MM.1S (cell line): ENCODE results near the gene SDHAF1.

ENCODE experiments used
- DNase-seq: peaks from one replicate; pipeline ENCODE4 v3.0.0-alpha.2; 2015
- H2AFZ ChIP-seq: fragments of 300-600 bp; sonication (generic); 2 replicates; pipeline ENCODE4 v1.6.0; 2016; ENCODE audit warnings: antibody characterized with exemption, low read length
- H3F3A ChIP-seq: fragments of 300-600 bp; sonication (generic); 2 replicates; pipeline ENCODE4 v1.6.1; 2016; ENCODE audit warnings: mild to moderate bottlenecking, antibody characterized with exemption, low read length, moderate library complexity, mixed read lengths; ENCODE audit not compliant: insufficient read depth
- H3K27ac ChIP-seq: fragments of 300-600 bp; sonication (generic); 2 replicates; pipeline ENCODE4 v1.5.1; 2016; ENCODE audit warnings: mild to moderate bottlenecking, low read length
- H3K27me3 ChIP-seq: fragments of 300-600 bp; sonication (generic); replicated peaks from 2 replicates; pipeline ENCODE4 v1.6.0; 2016; ENCODE audit warnings: low read length; ENCODE audit not compliant: insufficient read depth
- H3K36me3 ChIP-seq: fragments of 300-600 bp; sonication (generic); replicated peaks from 2 replicates; pipeline ENCODE4 v1.6.1; 2016; ENCODE audit warnings: mild to moderate bottlenecking, low read length, mixed read lengths; ENCODE audit not compliant: insufficient read depth
- H3K4me1 ChIP-seq: fragments of 300-600 bp; sonication (generic); 2 replicates; pipeline ENCODE4 v1.6.1; 2016; ENCODE audit warnings: low read length, mixed read lengths
- H3K4me2 ChIP-seq: fragments of 300-600 bp; sonication (generic); 2 replicates; pipeline ENCODE4 v1.6.0; 2016; ENCODE audit warnings: low read depth, low read length
- H3K4me3 ChIP-seq: fragments of 300-600 bp; sonication (generic); 2 replicates; pipeline ENCODE4 v1.5.1; 2016; ENCODE audit warnings: low read length, mixed read lengths
- H3K79me2 ChIP-seq: fragments of 300-600 bp; sonication (generic); 2 replicates; pipeline ENCODE4 v1.6.1; 2016; ENCODE audit warnings: mixed run types, low read length, mixed read lengths
- H3K9ac ChIP-seq: fragments of 300-600 bp; sonication (generic); 2 replicates; pipeline ENCODE4 v1.6.1; 2016; ENCODE audit warnings: low read length, mixed read lengths
- H3K9me2 ChIP-seq: fragments of 300-600 bp; sonication (generic); replicated peaks from 2 replicates; pipeline ENCODE4 v1.6.1; 2016; ENCODE audit warnings: mild to moderate bottlenecking, low read length, mixed read lengths; ENCODE audit not compliant: insufficient read depth
- H3K9me3 ChIP-seq: fragments of 300-600 bp; sonication (generic); replicated peaks from 2 replicates; pipeline ENCODE4 v1.6.1; 2016; ENCODE audit warnings: mild to moderate bottlenecking, low read length, mixed read lengths; ENCODE audit not compliant: insufficient read depth
- H4K20me1 ChIP-seq: fragments of 300-600 bp; sonication (generic); 2 replicates; pipeline ENCODE4 v1.6.1; 2016; ENCODE audit warnings: mild to moderate bottlenecking, low read length, moderate library complexity, mixed read lengths; ENCODE audit not compliant: insufficient read depth
- CTCF ChIP-seq: fragments of 300-600 bp; sonication (generic); IDR thresholded peaks from 2 replicates; pipeline ENCODE4 v1.5.1; 2016; ENCODE audit warnings: antibody characterized with exemption, low read length, mixed read lengths
- EZH2 ChIP-seq: fragments of 300-600 bp; sonication (generic); optimal IDR thresholded peaks from 2 replicates; pipeline ENCODE3; 2017; ENCODE audit warnings: low read depth, mild to moderate bottlenecking, antibody characterized with exemption, low read length, mixed read lengths
- EZH2phosphoT487 ChIP-seq: fragments of 300-600 bp; sonication (generic); IDR thresholded peaks from 2 replicates; pipeline ENCODE4 v1.6.1; 2018; ENCODE audit warnings: antibody characterized with exemption, low read length

The SDHAF1 gene

DNA sequence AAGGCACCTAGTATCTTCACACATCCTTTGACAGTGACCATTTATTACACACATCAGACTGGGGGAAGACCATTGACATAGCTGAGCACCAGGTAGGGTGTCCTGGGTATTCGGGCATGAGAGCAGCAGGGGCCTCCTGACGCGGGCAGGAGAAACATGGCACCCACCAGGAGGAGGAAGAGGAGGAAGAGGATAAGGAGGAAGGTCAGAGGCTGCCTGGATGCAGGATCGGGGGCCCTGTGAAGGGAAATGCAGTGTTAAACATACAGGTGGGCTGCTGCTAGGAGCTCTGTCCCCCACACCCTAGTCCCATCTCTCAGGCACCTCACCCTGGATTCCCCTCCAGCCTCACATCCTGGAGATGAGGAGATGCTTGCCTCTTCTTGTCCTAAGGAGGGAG is 8.3 kb downstream of the SDHAF1 start:
- no peaks in the 10 kb centered on the region for H3K36me3 ChIP-seq
- no peaks in the 10 kb centered on the region for H3K9me3 ChIP-seq
- no peaks in the 10 kb centered on the region for H3K27me3 ChIP-seq
- H3K4me3 ChIP-seq = no peak overlapping the region
- H3K4me2 ChIP-seq = no peak overlapping the region
- H3K79me2 ChIP-seq = peaks cover 10% of the 10 kb centered on the region; the same call in 1 of the 2 replicates
- H3K27ac ChIP-seq = no peak overlapping the region
- no peak overlapping the region for H3K9ac ChIP-seq
- no peak overlapping the region for H2AFZ ChIP-seq
- TF ChIP-seq EZH2 = no peak
- TF ChIP-seq EZH2phosphoT487 = no peak
- no peak for TF ChIP-seq CTCF
- DNase-seq = no peak
- no peaks in the 10 kb centered on the region for H3F3A ChIP-seq
- no peaks in the 10 kb centered on the region for H3K4me1 ChIP-seq
- H3K9me2 ChIP-seq = no peaks in the 10 kb centered on the region
- no peaks in the 10 kb centered on the region for H4K20me1 ChIP-seq

- no peaks in the 10 kb centered on the region for H3K27me3 ChIP-seq
- H3F3A ChIP-seq = no peaks in the 10 kb centered on the region
- H3K9me2 ChIP-seq = no peaks in the 10 kb centered on the region
- no peaks in the 10 kb centered on the region for H3K9me3 ChIP-seq
- H4K20me1 ChIP-seq = no peaks in the 10 kb centered on the region
- no peaks in the 10 kb centered on the region for H3K36me3 ChIP-seq
- no peaks in the 10 kb centered on the region for H3K4me1 ChIP-seq
- H3K4me2 ChIP-seq = no peak overlapping the region
- no peaks in the 10 kb centered on the region for H3K79me2 ChIP-seq
- no peak for DNase-seq
- no peak overlapping the region for H2AFZ ChIP-seq
- no peak overlapping the region for H3K9ac ChIP-seq
- no peak overlapping the region for H3K4me3 ChIP-seq
- TF ChIP-seq CTCF (no peak), EZH2 (no peak), EZH2phosphoT487 (no peak)
- no peak overlapping the region for H3K27ac ChIP-seq
Observed at GRCh38 chr19:36006955-36007354, 12.0 kb downstream of the SDHAF1 start.

- Histone ChIP-seq H3K36me3 (no peaks in the 10 kb centered on the region), H3K4me1 (no peaks in the 10 kb centered on the region), H3F3A (no peaks in the 10 kb centered on the region), H3K4me2 (peak within 1 kb of the TSS; percentile 29; the same call in 1 of the 2 replicates), H4K20me1 (no peaks in the 10 kb centered on the region), H3K4me3 (no peak within 1 kb of the TSS), H2AFZ (no peak within 1 kb of the TSS), H3K79me2 (peaks cover 4% of the 10 kb centered on the region), H3K27me3 (no peaks in the 10 kb centered on the region), H3K27ac (no peak within 1 kb of the TSS), H3K9me3 (no peaks in the 10 kb centered on the region), H3K9me2 (no peaks in the 10 kb centered on the region), H3K9ac (no peak within 1 kb of the TSS)
- DNase-seq = no peak
- no peak for TF ChIP-seq EZH2
- no peak for TF ChIP-seq EZH2phosphoT487
- TF ChIP-seq CTCF = no peak
Observed at GRCh38 chr19:36008336-36008978, 13.5 kb downstream of the SDHAF1 start, which contains the start of gene SYNE4. Gene SYNE4 (minus strand): TSS chr19:36008813. CDS start chr19:36008681, 132 bp downstream.
